GM12891 (cell line): ENCODE data around the gene ZNF81. TPM values are rescaled to one million over a fixed set of nuclear protein-coding genes. Genes with fewer than 3 reads are reported as not detected.
A peak's percentile ranks its signal among the peaks of the same experiment; 100 is the strongest.
"Not testable (repeated sequence)": the region's sequence is repeated elsewhere in the genome, so short reads cannot be mapped to it uniquely, and the experiment has no call there.

Experiments
- DNase-seq: peaks from one replicate; pipeline ENCODE4 v3.0.0; 2011; ENCODE audit warnings: low spot score; ENCODE audit not compliant: insufficient read length
- FAIRE-seq: peaks from 2 replicates; lab custom pipeline; 2011; peaks lifted over from hg19 to GRCh38; lab: Jason Lieb, UNC
- PAX5 ChIP-seq: IDR thresholded peaks from 2 replicates; pipeline ENCODE4 v1.6.1; 2011; ENCODE audit warnings: low read length, moderate library complexity, mild to moderate bottlenecking; ENCODE audit not compliant: insufficient read depth, severe bottlenecking
- POLR2A ChIP-seq: IDR thresholded peaks from 2 replicates; pipeline ENCODE4 v1.6.1; 2011; ENCODE audit warnings: low read depth, low read length, control low read depth
- POLR2AphosphoS5 ChIP-seq: IDR thresholded peaks from 2 replicates; pipeline ENCODE4 v1.6.1; 2011; ENCODE audit warnings: low read depth, low read length, control low read depth
- POU2F2 ChIP-seq: IDR thresholded peaks from 2 replicates; pipeline ENCODE4 v1.6.1; 2011; ENCODE audit warnings: low read depth, mild to moderate bottlenecking, control low read depth, low read length, moderate library complexity
- SPI1 ChIP-seq: IDR thresholded peaks from 2 replicates; pipeline ENCODE4 v1.6.1; 2011; ENCODE audit warnings: low read depth, low read length, control low read depth
- TAF1 ChIP-seq: IDR thresholded peaks from 2 replicates; pipeline ENCODE4 v1.6.1; 2011; ENCODE audit warnings: low read depth, low read length, control low read depth
- polyA plus RNA-seq: library from polyadenylated mRNA; unstranded; fragments of >200 nt; gene quantifications from one replicate; pipeline ENCODE4 v1.2.1, GENCODE V29; 2012; ENCODE audit warnings: low read depth, missing spikeins, inconsistent platforms; ENCODE audit not compliant: missing spikeins

ZNF81 gene
- polyA plus RNA-seq: 3.6 TPM

DNA sequence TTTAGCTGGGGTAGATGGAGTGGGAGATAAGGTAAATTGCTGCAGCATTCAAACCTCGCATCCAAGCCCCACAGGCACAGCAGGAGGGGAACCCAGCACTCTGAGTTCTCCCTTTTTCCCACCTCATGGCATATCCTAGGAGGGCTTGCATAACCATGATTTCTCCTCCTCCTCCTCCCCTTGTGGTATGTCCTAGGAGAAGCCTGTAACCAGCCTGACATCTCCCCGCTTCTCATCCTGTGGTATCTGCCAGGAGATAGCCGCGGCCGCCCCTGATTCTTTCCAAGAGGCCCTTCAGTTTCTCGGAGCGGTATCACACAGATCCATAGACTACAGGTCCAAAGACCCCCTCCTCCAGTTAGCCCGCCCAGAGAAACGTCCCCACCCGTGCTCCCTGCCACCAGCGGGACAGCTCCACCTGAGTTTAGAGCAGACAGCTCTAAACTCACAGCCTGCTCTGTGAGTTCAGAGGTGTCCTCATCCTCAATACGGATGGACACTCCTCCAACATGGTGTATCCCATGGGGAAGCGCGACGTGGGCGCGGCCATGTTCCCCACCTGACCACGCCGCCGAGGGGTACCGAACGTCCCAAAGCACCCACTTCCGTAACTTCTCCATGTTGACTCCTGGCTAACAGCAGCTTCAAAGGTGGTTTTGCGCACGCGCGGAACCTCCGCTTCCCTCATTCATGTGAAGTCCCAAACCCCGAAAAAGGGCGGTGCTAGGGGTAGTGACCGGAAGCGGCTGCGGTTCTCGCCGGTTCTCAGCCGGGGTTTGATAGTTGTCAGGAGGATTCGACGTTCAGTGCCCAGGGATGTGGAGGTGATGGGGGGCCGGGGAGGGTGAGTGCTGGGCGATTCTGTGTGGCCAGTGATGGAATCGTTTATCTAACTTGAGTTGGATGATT, at the start of gene ZNF81:
Gene ZNF81 (plus strand): TSS at position 739 of the 909 bp plus-strand sequence. CDS start 9,366 bp downstream, outside the sequence.
- FAIRE-seq: peak; percentile 100
- DNase-seq: peak; percentile 40
- TF ChIP-seq POLR2AphosphoS5 (peak; percentile 53; the same call in 1 of the 2 replicates), PAX5 (no peak), TAF1 (0 out of 2 replicates have a peak, but pooled peaks have one; percentile 36), POU2F2 (no peak), POLR2A (peak; percentile 76)

- DNase-seq: no peak
Observed at GRCh38 chrX:47796433-47796906, 40.2 kb upstream of the ZNF81 start.

DNA sequence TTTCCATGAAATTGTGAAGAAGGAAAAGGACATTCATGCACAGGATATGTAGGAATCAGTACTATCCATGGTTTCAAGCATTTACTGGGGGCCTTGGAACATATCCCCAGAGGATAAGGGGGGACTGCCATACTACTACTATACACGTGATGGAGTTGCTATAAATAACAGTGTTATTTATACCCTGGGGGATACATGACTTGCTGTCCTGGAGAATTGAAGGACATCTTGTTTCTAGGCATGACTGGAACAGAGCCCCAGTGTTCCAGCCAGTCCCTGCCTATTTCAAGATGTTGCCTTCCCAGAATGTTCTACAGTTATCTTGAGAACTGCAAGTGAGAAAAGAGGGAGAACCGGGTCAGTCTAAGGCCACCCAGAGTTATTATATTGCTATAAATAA, 39.6 kb upstream of the ZNF81 start:
- DNase-seq (no peak), FAIRE-seq (no peak)
- TF ChIP-seq POU2F2: no peak
- TF ChIP-seq POLR2AphosphoS5: no peak
- no peak for TF ChIP-seq POLR2A
- no peak for TF ChIP-seq PAX5
- no peak for TF ChIP-seq TAF1

More at GRCh38 chrX:47796433-47796906, 40.2 kb upstream of the ZNF81 start:
- TF ChIP-seq TAF1 (no peak), PAX5 (no peak), POLR2A (no peak), POU2F2 (no peak), POLR2AphosphoS5 (no peak), SPI1 (no peak)
- FAIRE-seq: no peak

GRCh38 chrX:47798861-47799260, 37.8 kb upstream of the ZNF81 start:
- DNase-seq (no peak), FAIRE-seq (no peak)
- TF ChIP-seq PAX5 (no peak), SPI1 (no peak), POLR2A (no peak), TAF1 (no peak)

DNA sequence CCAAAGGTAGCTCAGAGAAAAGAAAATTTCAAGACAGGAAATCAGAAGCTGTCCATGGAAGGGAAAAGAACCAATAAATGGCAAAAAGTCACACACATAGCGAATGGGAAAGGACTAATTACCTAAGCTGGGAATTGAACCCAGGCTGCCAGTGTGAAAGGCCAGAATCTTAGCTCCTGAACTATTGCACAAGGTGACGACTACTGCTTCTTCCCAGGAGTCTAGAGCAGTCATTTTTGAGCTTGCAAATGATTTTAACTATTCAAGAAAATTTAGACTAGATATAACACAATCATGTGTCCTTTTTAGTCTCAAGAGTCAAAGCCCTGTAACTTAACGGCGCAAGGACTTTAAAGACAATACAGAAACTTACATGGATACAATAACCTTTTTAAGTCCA, 34.1 kb upstream of the ZNF81 start:
- DNase-seq: no peak
- TF ChIP-seq PAX5 (no peak), POLR2AphosphoS5 (no peak), POLR2A (no peak), POU2F2 (no peak), TAF1 (no peak), SPI1 (no peak)
- no peak for FAIRE-seq

- DNase-seq, FAIRE-seq: not testable (repeated sequence)
Observed at GRCh38 chrX:47803103-47803502, 33.6 kb upstream of the ZNF81 start.

DNA sequence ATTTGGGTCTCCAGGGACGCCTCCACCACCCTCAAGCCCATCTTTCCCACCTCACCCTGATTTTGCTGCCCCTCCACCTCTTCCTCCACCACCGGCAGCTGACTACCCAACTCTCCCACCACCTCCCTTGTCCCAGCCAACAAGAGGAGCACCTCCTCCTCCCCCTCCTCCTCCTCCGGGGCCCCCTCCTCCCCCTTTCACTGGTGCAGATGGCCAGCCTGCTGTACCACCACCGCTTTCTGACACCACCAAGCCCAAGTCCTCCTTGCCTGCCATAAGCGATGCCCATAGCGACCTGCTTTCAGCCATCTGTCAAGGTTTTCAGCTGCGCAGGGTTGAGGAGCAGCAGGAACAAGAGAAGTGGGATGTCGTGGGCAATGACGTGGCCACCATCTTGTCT, 32.4 kb upstream of the ZNF81 start:
- DNase-seq (no peak), FAIRE-seq (no peak)
- no peak for TF ChIP-seq SPI1
- TF ChIP-seq POLR2A: no peak
- no peak for TF ChIP-seq POLR2AphosphoS5

DNA sequence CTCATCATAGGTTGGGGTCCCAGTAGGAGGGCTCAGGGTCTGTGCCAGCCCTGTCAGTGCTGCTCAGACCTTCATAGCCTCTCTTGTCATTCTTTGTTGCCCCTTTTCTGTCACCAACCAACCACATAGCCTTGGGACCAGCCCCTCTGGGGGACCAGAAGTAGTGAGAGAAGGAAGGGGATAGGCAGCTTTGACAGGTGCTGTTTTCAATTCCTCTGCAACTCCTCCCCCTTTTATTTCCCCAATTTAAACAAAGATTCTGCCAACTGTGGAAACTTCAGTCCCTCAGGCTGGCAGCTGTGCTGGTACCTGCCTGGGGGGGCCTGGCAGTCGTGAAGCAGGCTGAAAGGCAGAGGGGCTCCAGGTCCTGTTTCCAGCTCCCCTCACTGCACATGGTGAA, 30.9 kb upstream of the ZNF81 start:
- not testable (repeated sequence) for FAIRE-seq, DNase-seq

GRCh38 chrX:47806415-47807271, 30.1 kb upstream of the ZNF81 start:
- not testable (repeated sequence) for FAIRE-seq

GRCh38 chrX:47807272-47807538, 29.5 kb upstream of the ZNF81 start:
- not testable (repeated sequence) for DNase-seq, FAIRE-seq

More at GRCh38 chrX:47806415-47807271, 30.1 kb upstream of the ZNF81 start:
- DNase-seq: not testable (repeated sequence)

- DNase-seq (no peak), FAIRE-seq (no peak)
- TF ChIP-seq POU2F2 (no peak), PAX5 (no peak), POLR2AphosphoS5 (no peak), SPI1 (no peak)
Observed at GRCh38 chrX:47807548-47807947, 29.2 kb upstream of the ZNF81 start.
